ENCODE results near the gene OSTN. TPM values are rescaled to one million over a fixed set of nuclear protein-coding genes. Genes with fewer than 3 reads are reported as not detected.

OSTN gene
- total RNA-seq, 2 experiments from 2014 or later = not detected

DNA sequence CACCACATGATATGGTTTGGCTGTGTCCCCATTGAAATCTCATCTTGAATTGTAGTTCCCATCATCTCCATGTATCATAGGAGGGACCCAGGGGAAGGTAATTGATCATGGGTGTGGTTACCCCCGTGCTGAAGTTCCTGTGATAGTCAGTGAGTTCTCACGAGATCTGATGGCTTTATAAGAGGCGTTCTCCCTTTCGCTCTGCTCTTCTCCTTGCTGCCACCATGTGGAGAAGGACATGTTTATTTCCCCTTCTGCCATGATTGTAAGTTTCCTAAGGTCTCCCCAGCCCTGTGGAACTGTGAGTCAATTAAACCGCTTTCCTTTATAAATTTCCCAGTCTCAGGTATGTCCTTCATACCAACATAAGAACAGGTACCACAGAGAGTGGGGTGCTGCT, 21.9 kb downstream of the OSTN start:
- Histone ChIP-seq H3K27ac (ENCODE audit: low read depth in 1 of 2, low read length in 2 of 2) (no peak overlapping the region), H3K36me3 (ENCODE audit: insufficient read depth, low read length) (no peaks in the 10 kb centered on the region), H3K4me3 (ENCODE audit: low read length) (no peak overlapping the region), H3K27me3 (ENCODE audit: control insufficient read depth in 1 of 2, insufficient read depth in 2 of 2, low read length in 2 of 2) (no peaks in the 10 kb centered on the region), H3K9me3 (ENCODE audit: control insufficient read depth in 1 of 2, insufficient read depth in 1 of 2, low read length in 2 of 2) (peaks cover 0 to 5% of the 10 kb centered on the region in 2 experiments), H3K4me1 (ENCODE audit: insufficient read depth, low read length) (no peaks in the 10 kb centered on the region)
- no peaks in the 10 kb centered on the region for H3K4me1 Mint-ChIP-seq (ENCODE audit: low read depth)
- H3K4me3 Mint-ChIP-seq = no peak overlapping the region
- ChIA-PET POLR2A (no interaction called here), CTCF (no interaction called here)
- peaks cover 5% of the 10 kb centered on the region for H3K27me3 Mint-ChIP-seq
- H3K27ac Mint-ChIP-seq = no peak overlapping the region
- no peaks in the 10 kb centered on the region for H3K9me3 Mint-ChIP-seq
- no peaks in the 10 kb centered on the region for H3K36me3 Mint-ChIP-seq (ENCODE audit: low read depth)
- ATAC-seq (ENCODE audit: poor library complexity) (no peak), DNase-seq (no peak)
- intact Hi-C loops (cut with DNase I, micrococcal nuclease) = no loop called here
- TF ChIP-seq, protein P1, sequence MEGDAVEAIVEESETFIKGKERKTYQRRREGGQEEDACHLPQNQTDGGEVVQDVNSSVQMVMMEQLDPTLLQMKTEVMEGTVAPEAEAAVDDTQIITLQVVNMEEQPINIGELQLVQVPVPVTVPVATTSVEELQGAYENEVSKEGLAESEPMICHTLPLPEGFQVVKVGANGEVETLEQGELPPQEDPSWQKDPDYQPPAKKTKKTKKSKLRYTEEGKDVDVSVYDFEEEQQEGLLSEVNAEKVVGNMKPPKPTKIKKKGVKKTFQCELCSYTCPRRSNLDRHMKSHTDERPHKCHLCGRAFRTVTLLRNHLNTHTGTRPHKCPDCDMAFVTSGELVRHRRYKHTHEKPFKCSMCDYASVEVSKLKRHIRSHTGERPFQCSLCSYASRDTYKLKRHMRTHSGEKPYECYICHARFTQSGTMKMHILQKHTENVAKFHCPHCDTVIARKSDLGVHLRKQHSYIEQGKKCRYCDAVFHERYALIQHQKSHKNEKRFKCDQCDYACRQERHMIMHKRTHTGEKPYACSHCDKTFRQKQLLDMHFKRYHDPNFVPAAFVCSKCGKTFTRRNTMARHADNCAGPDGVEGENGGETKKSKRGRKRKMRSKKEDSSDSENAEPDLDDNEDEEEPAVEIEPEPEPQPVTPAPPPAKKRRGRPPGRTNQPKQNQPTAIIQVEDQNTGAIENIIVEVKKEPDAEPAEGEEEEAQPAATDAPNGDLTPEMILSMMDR (IDR thresholded peaks at IDR 0.05) = no peak

DNA sequence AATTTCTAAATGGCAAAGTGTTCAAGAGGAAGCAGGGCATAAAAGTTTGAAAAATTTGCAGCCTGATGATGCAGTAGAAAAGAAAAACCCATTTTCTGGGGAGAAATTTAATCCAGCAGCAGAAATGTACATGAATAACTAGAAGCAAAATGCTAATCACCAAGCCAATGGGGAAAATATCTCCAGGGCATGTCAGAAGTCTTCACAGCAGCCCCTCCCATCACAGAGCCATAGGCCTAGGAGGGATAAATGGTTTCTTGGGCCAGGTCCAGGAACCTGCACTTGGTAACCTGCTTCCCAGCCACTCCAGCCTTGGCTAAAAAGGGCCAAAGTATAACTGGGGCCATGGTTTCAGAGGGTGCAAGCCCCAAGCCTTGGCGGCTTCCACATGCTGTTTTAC, 22.6 kb downstream of the OSTN start:
- H3K9me3 Mint-ChIP-seq = no peaks in the 10 kb centered on the region
- peaks cover 5% of the 10 kb centered on the region for H3K27me3 Mint-ChIP-seq
- CTCF ChIA-PET = no interaction called here
- POLR2A ChIA-PET = no interaction called here
- no peaks in the 10 kb centered on the region for H3K36me3 Mint-ChIP-seq (ENCODE audit: low read depth)
- no peaks in the 10 kb centered on the region for H3K4me1 Mint-ChIP-seq (ENCODE audit: low read depth)
- H3K27me3 ChIP-seq (ENCODE audit: control insufficient read depth in 1 of 2, insufficient read depth in 2 of 2, low read length in 2 of 2) = no peaks in the 10 kb centered on the region
- H3K36me3 ChIP-seq (ENCODE audit: insufficient read depth, low read length) = no peaks in the 10 kb centered on the region
- H3K4me3 ChIP-seq (ENCODE audit: low read length) = no peak overlapping the region
- TF ChIP-seq, protein P1 (IDR thresholded peaks at IDR 0.05) = no peak
- DNase-seq (no peak), ATAC-seq (ENCODE audit: poor library complexity) (no peak)
- no peak overlapping the region for H3K4me3 Mint-ChIP-seq
- H3K9me3 ChIP-seq (ENCODE audit: control insufficient read depth in 1 of 2, insufficient read depth in 1 of 2, low read length in 2 of 2) = peaks cover 0 to 2% of the 10 kb centered on the region in 2 experiments
- no peak overlapping the region for H3K27ac ChIP-seq (ENCODE audit: low read depth in 1 of 2, low read length in 2 of 2)
- intact Hi-C loops (cut with DNase I, micrococcal nuclease) = no loop called here
- H3K27ac Mint-ChIP-seq = no peak overlapping the region
- H3K4me1 ChIP-seq (ENCODE audit: insufficient read depth, low read length) = no peaks in the 10 kb centered on the region

DNA sequence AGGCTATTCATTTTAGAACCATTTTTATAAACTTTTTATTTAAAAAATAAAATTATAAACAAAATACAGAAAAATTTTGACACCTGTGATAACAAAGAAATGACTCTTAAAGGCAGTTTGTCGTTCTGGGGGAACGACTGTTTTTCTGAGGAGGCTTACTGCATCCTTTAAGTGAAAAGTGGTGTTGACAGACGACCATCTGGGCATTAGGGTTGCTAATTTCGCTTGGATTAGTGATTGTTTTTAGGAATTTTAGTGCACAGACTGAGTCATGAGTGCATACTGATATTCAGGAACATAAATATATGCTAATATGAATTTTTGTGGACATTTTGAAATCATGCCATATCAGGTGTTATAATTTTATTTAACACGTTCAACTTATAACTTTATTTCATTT, 28.5 kb downstream of the OSTN start:
- Histone ChIP-seq H3K27ac (ENCODE audit: low read depth in 1 of 2, low read length in 2 of 2) (no peak overlapping the region), H3K27me3 (ENCODE audit: control insufficient read depth in 1 of 2, insufficient read depth in 2 of 2, low read length in 2 of 2) (no peaks in the 10 kb centered on the region), H3K36me3 (ENCODE audit: insufficient read depth, low read length) (no peaks in the 10 kb centered on the region), H3K9me3 (ENCODE audit: control insufficient read depth in 1 of 2, insufficient read depth in 1 of 2, low read length in 2 of 2) (peaks cover 0 to 5% of the 10 kb centered on the region in 2 experiments), H3K4me1 (ENCODE audit: insufficient read depth, low read length) (no peaks in the 10 kb centered on the region), H3K4me3 (ENCODE audit: low read length) (no peak overlapping the region)
- TF ChIP-seq, protein P1 (IDR thresholded peaks at IDR 0.05) = no peak
- Mint-ChIP-seq H3K9me3 (no peaks in the 10 kb centered on the region), H3K27ac (no peak overlapping the region), H3K36me3 (ENCODE audit: low read depth) (no peaks in the 10 kb centered on the region), H3K4me3 (no peak overlapping the region), H3K4me1 (ENCODE audit: low read depth) (no peaks in the 10 kb centered on the region), H3K27me3 (peaks cover 4% of the 10 kb centered on the region)
- POLR2A ChIA-PET = no interaction called here
- no peak for ATAC-seq (ENCODE audit: poor library complexity)
- CTCF ChIA-PET = no interaction called here
- no peak for DNase-seq
- intact Hi-C loops (cut with DNase I, micrococcal nuclease) = no loop called here
